Measurements from ENCODE around the gene ATP2A2.

- TF ChIP-seq CTCF (optimal IDR thresholded peaks at IDR 0.05 in 1 of 3, IDR thresholded peaks at IDR 0.05 in 1 of 3, conservative IDR thresholded peaks at IDR 0.05 in 1 of 3; ENCODE audit: extremely low read depth in 1 of 3, insufficient read depth in 2 of 3, low read length in 3 of 3) (no peak), EZH2 (IDR thresholded peaks at IDR 0.05; ENCODE audit: low read length) (no peak)
These were observed 35.8 kb downstream of the ATP2A2 start for GRCh38 chr12:110316861-110317260.
